Skeletal muscle tissue (tissue), 4 donors: ENCODE data around the gene JARID2. TPM values are rescaled to one million over a fixed set of nuclear protein-coding genes. Genes with fewer than 3 reads are reported as not detected.

Experiments used
- H3K27ac ChIP-seq: one replicate; pipeline ENCODE4 v1.7.0; 2013; ENCODE audit warnings: mild to moderate bottlenecking, low read depth, low read length, inconsistent platforms
- H3K27me3 ChIP-seq, 3 donors: one replicate each; pipeline ENCODE4 v1.7.0; 2013; ENCODE audit warnings: low read length in 3 of 3; ENCODE audit not compliant: control insufficient read depth in 3 of 3, insufficient read depth in 3 of 3
- H3K36me3 ChIP-seq, 3 donors: one replicate each; pipeline ENCODE4 v1.7.0; 2013; ENCODE audit warnings: low read length in 3 of 3; ENCODE audit not compliant: control insufficient read depth in 3 of 3, insufficient read depth in 3 of 3
- H3K4me1 ChIP-seq, 3 donors: one replicate each; pipeline ENCODE4 v1.7.0; 2013; ENCODE audit warnings: low read length in 3 of 3, mild to moderate bottlenecking in 3 of 3; ENCODE audit not compliant: control insufficient read depth in 3 of 3, insufficient read depth in 3 of 3
- H3K4me3 ChIP-seq, 3 donors: one replicate each; pipeline ENCODE4 v1.7.0; 2013; ENCODE audit warnings: low read length in 3 of 3
- H3K9ac ChIP-seq, 3 donors: one replicate each; pipeline ENCODE4 v1.7.0; 2013; ENCODE audit warnings: low read length in 3 of 3, mild to moderate bottlenecking in 3 of 3, moderate library complexity in 2 of 3, low read depth in 1 of 3
- H3K9me3 ChIP-seq, 3 donors: one replicate each; pipeline ENCODE4 v1.7.0; 2013; ENCODE audit warnings: low read length in 3 of 3; ENCODE audit not compliant: control insufficient read depth in 3 of 3
- total RNA-seq: library from RNA; depleted of rRNA; stranded (reverse); fragments of >200 nt; gene quantifications from one replicate; pipeline ENCODE4 v1.2.3, GENCODE V29; 2014
- donor health status: Osteomylitis.

The JARID2 gene
- total RNA-seq, 1 donor from 2014 or later, result 12.0 TPM

DNA sequence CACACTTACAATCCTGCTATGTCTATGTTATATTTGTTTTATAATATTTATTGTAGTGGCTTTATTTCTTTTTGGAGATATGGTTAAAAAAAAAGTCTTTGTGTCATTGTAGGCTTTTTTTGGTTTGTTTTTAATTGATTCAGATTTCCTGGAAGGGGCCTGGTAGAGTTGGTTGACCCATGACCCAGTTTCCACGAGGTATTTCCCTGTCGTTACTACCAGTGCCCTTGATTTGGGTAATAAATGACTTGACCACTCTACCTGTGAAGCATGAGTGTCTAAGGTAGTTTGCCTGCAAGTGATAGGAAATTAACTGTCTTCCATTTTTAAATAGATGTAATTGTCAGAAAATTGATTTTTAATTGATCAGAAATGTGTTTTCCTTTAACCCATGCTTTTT lies 121.0 kb downstream of the JARID2 start:
- no peaks in the 10 kb centered on the region for H3K27me3 ChIP-seq
- no peaks in the 10 kb centered on the region for H3K9me3 ChIP-seq
- no peak overlapping the region for H3K4me3 ChIP-seq
- no peak overlapping the region for H3K27ac ChIP-seq
- H3K4me1 ChIP-seq, result peaks cover 43 to 75% (median 58%) of the 10 kb centered on the region in 3 donors
- H3K36me3 ChIP-seq, result no peaks in the 10 kb centered on the region
- H3K9ac ChIP-seq, result no peak overlapping the region

DNA sequence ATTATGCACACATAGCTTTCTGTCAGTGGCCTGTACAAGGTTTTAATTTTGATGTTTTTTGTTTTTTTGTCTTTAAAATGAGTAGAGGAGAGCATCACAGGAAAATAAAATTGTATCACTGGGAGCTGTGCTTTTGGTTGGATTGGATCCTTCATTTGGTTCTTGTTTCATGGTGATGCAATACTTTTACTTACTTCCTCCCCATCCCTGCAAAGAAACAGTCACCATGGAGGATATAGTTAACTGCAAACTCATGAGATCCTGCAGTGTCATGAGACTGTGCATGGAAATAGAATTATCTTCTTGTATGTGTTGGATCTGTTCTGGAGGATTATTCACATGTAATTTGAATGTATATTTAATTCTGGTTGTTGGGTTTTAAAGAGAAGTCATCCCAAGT lies 122.3 kb downstream of the JARID2 start:
- Histone ChIP-seq H3K4me3 (no peak overlapping the region), H3K27me3 (no peaks in the 10 kb centered on the region), H3K9me3 (no peaks in the 10 kb centered on the region), H3K36me3 (no peaks in the 10 kb centered on the region), H3K9ac (no peak overlapping the region), H3K27ac (no peak overlapping the region), H3K4me1 (peaks cover 46 to 69% (median 56%) of the 10 kb centered on the region in 3 donors)

- Histone ChIP-seq H3K27ac (no peak overlapping the region), H3K9me3 (no peaks in the 10 kb centered on the region), H3K36me3 (no peaks in the 10 kb centered on the region), H3K27me3 (no peaks in the 10 kb centered on the region), H3K9ac (no peak overlapping the region), H3K4me1 (peaks cover 46 to 70% (median 57%) of the 10 kb centered on the region in 3 donors), H3K4me3 (no peak overlapping the region)
Observed at GRCh38 chr6:15368873-15369272, 123.0 kb downstream of the JARID2 start.

DNA sequence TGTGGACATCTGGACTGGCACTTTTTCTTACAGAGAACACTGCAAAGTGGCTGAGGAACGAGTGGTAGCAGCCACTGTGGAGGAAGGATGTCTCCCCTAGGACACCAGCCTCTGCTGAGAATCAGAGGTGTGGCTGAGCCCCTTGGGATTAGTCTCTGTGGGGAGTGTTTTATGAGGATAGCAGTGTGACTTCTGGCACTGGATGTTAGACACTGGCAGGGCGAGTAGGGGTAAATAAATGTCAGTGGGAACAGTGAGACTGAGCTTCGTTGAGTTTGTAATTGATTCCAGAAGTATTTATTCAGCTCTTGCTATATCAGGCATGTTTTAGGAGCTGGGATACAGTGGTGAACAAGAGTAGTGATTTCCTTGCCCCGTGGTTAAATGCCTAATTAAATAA lies 124.0 kb downstream of the JARID2 start:
- Histone ChIP-seq H3K27ac (no peak overlapping the region), H3K27me3 (no peaks in the 10 kb centered on the region), H3K4me3 (no peak overlapping the region), H3K9me3 (no peaks in the 10 kb centered on the region), H3K4me1 (peaks cover 43 to 70% (median 49%) of the 10 kb centered on the region in 3 donors), H3K9ac (no peak overlapping the region), H3K36me3 (no peaks in the 10 kb centered on the region)

DNA sequence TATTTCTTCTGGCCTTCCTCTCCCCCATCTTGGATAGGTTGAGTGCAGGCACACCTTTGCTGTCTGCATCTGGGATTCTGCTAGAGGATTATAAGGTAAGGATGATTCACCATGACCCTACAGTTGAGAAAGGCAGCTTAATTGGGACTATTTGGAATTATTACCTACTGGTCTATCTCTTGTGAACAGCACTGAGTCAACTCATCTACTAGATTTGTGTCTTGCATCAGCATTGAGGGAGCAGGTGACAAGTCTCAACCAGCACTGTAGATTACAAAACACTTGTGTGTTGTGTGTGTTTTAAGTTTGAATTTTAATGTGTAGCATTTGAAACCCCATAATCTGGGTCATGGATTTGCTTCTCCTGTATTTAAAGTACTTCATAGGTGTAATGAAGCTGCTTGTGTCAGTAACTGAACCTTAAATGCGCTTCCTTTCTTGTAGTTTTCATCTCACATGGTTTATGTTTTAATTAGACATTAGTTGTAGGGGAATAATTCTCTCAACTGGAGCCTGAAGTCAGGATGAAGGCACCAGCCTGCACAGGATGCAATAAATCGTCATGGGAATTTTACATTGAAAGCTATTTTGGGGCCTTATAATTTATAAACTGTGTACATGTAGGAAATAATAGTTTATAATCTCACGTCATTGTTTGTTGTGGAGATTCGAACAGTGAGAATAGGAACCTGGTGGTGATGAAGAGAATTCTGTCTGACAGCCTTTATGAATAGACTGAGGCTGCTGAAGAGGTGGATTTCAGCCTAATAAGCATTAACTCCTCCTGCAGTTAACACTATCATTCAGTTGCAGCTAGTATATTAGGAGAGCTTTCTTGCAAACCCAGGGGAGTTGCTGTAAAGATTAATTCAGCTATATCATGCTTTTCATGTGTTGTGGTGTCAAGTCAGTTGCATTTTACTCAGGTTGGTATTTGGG lies 125.1 kb downstream of the JARID2 start:
- H3K9ac ChIP-seq, result no peak overlapping the region
- H3K36me3 ChIP-seq, result no peaks in the 10 kb centered on the region
- no peak overlapping the region for H3K27ac ChIP-seq
- H3K9me3 ChIP-seq, result no peaks in the 10 kb centered on the region
- no peak overlapping the region for H3K4me3 ChIP-seq
- peaks cover 38 to 70% (median 38%) of the 10 kb centered on the region in 3 donors for H3K4me1 ChIP-seq
- H3K27me3 ChIP-seq, result no peaks in the 10 kb centered on the region

GRCh38 chr6:15372932-15373331 lies 127.1 kb downstream of the JARID2 start:
- H3K27ac ChIP-seq, result no peak overlapping the region
- no peak overlapping the region for H3K9ac ChIP-seq
- H3K36me3 ChIP-seq, result no peaks in the 10 kb centered on the region
- no peaks in the 10 kb centered on the region for H3K9me3 ChIP-seq
- H3K4me1 ChIP-seq, result peaks cover 32 to 73% (median 38%) of the 10 kb centered on the region in 3 donors
- no peaks in the 10 kb centered on the region for H3K27me3 ChIP-seq
- no peak overlapping the region for H3K4me3 ChIP-seq

- Histone ChIP-seq H3K27me3 (no peaks in the 10 kb centered on the region), H3K9me3 (no peaks in the 10 kb centered on the region), H3K4me3 (no peak overlapping the region), H3K4me1 (peaks cover 31 to 70% (median 35%) of the 10 kb centered on the region in 3 donors), H3K9ac (no peak overlapping the region), H3K27ac (no peak overlapping the region), H3K36me3 (no peaks in the 10 kb centered on the region)
Observed at GRCh38 chr6:15374119-15374518, 128.2 kb downstream of the JARID2 start.

DNA sequence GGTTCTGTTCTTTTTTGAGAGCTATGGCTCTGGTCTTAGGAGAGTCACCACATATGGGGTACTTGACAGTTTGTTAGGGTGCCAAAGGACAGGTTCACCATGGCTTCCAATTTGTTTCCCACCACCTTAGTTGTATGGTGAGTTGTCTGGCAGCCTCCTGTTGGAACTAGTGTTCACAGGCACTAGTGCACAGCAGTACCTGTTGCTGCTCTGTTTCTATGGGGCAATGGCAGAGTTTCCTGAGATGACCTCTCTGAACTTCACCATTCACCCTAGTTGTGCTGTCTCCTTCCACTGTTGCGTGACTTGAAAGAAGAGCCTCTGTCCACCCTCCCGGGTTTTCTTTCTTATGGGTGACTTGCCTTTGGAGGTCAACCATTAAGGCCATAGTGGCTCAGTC lies 129.1 kb downstream of the JARID2 start:
- Histone ChIP-seq H3K9me3 (no peaks in the 10 kb centered on the region), H3K27me3 (no peaks in the 10 kb centered on the region), H3K4me3 (no peak overlapping the region), H3K36me3 (no peaks in the 10 kb centered on the region), H3K9ac (no peak overlapping the region), H3K27ac (no peak overlapping the region), H3K4me1 (peaks cover 26 to 65% (median 30%) of the 10 kb centered on the region in 3 donors)

GRCh38 chr6:15375638-15376290 lies 129.9 kb downstream of the JARID2 start:
- peaks cover 21 to 61% (median 27%) of the 10 kb centered on the region in 3 donors for H3K4me1 ChIP-seq
- H3K4me3 ChIP-seq, result no peak overlapping the region
- H3K27me3 ChIP-seq, result no peaks in the 10 kb centered on the region
- no peak overlapping the region for H3K27ac ChIP-seq
- H3K36me3 ChIP-seq, result no peaks in the 10 kb centered on the region
- no peaks in the 10 kb centered on the region for H3K9me3 ChIP-seq
- no peak overlapping the region for H3K9ac ChIP-seq

- H3K36me3 ChIP-seq, result no peaks in the 10 kb centered on the region
- peaks cover 14 to 52% (median 23%) of the 10 kb centered on the region in 3 donors for H3K4me1 ChIP-seq
- no peak overlapping the region for H3K4me3 ChIP-seq
- no peak overlapping the region for H3K9ac ChIP-seq
- no peaks in the 10 kb centered on the region for H3K27me3 ChIP-seq
- no peak overlapping the region for H3K27ac ChIP-seq
- H3K9me3 ChIP-seq, result no peaks in the 10 kb centered on the region
Observed at GRCh38 chr6:15376900-15377487, 131.1 kb downstream of the JARID2 start.
